VCaP (cell line): ENCODE results near the gene GMPS.

Experiments
- H3K27ac ChIP-seq: fragments of 450-650 bp; 2 replicates; pipeline ENCODE4 v1.5.1; 2017
- TF ChIP-seq, protein P1 (sequence below): fragments of 450-650 bp; conservative IDR thresholded peaks from 2 replicates; pipeline ENCODE4 v1.5.1; 2017; ENCODE audit warnings: mild to moderate bottlenecking, moderate library complexity

The GMPS gene

DNA sequence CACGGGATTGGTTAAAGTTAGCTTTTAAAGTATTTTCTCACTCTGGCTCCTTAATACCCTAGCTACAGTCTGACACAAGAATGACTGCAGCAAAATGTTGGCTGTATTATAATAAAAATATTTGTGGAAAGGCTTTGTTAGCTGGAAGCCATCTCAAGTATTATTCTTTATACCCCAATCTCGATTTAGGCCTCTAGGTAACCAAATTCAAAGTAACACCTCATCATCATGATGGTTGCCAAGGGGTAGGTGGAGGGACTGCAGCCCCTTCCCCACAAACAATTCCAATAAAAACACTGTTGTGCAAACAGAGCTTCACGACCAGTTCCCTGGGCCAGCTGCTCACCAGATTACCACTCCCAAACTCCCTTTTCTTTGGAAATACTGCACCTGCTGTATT, 759 bp upstream of the GMPS start:
- H3K27ac ChIP-seq, result peak overlapping the region; percentile 95
- TF ChIP-seq, protein P1, sequence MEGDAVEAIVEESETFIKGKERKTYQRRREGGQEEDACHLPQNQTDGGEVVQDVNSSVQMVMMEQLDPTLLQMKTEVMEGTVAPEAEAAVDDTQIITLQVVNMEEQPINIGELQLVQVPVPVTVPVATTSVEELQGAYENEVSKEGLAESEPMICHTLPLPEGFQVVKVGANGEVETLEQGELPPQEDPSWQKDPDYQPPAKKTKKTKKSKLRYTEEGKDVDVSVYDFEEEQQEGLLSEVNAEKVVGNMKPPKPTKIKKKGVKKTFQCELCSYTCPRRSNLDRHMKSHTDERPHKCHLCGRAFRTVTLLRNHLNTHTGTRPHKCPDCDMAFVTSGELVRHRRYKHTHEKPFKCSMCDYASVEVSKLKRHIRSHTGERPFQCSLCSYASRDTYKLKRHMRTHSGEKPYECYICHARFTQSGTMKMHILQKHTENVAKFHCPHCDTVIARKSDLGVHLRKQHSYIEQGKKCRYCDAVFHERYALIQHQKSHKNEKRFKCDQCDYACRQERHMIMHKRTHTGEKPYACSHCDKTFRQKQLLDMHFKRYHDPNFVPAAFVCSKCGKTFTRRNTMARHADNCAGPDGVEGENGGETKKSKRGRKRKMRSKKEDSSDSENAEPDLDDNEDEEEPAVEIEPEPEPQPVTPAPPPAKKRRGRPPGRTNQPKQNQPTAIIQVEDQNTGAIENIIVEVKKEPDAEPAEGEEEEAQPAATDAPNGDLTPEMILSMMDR, result no peak

DNA sequence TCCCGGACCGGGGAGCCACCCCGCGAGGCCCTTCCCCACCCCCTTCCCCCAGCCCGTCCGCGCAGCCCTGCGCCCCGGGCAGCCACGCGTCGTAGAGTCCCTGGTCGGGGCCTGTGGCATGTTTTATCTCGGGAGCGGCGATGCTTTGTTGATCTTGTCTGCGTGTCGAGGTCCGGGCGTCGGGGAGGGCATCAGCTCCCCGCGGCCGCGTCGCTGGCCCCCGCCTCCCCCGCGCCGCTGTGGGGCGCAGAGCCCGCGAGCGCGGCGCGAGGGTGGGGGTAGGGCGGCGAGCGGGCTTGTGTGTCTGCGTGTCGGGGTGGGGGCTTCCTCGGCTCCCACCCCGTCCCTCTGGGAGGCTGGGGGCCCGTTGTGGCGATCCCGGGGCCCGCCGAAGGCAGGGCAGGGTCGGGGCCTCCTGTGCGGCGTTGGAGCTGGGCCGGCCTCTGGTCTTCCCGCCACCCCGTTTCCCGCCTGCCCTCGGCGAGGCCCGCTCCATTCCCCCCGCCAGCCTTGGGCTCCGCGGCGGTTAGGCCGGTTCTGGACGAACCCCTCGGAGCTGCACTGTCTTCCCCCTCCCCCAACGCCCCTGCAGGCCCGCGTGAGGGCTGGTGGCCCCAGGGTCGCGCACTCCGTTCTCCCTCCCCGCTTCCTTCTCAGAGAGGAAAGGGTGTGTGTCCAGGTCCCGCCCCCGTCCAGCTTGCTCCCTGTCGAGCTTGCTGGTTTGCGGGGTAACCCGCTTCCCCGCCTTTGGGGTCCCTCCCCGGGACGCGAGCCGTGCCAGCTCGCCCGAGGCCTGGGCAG, 695 bp downstream of the GMPS start:
- peak overlapping the region; percentile 95 for H3K27ac ChIP-seq
- TF ChIP-seq, protein P1, result no peak

DNA sequence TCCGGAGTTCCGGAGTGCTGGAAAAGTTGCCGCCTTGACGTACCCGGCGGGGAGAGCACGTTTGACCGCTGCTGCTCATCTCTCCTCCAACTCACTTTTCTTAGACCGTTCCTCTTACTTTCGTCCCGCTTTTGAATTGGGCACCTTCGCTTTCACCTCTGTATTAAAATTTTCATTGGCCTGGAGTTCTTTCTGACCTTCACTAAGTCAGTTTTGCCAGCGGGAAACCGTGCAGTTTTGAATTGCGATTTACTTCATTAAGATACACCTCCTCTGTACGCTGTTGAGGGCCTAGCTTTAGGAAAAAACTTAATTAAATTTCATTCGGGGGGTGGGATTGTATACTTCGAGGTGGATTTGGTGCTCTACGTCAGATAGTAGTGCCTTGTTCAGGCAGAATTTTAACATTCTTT, 1.3 kb downstream of the GMPS start:
- peak overlapping the region; percentile 95 for H3K27ac ChIP-seq
- TF ChIP-seq, protein P1, result no peak

DNA sequence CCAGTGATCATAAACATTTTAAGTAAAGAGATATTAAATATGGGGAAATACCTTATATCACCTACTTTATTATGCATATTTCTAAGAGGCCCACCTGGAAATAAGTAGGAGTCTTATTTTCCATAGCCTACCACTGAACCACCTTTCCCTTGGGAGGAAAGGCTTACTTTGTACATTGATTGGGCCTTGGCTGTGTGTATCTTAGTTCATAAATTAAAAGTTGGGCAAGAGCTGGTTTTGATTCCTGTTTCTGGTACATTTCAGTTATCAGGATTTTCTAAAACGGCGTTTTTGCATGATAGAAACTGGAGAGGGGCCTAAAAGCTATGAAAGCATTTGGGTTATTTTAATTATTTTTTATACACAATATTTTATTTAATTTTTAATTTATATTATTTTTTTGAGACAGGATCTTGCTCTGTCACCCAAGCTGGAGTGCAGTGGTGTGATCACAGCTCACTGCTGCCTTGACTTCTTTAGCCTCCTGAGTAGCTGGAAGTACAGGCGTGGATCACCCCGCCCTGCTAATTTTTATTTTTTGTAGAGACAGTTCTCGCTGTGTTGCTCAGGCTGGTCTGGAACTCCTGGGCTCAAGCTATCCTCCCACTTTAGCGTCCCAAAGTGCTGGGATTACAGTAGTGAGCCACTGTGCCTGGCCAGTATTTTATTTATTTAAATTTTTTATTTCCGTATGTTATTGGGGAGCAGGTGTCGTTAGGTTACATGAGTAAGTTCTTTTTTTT, 2.6 kb downstream of the GMPS start:
- H3K27ac ChIP-seq, result no peak overlapping the region
- TF ChIP-seq, protein P1, result no peak

DNA sequence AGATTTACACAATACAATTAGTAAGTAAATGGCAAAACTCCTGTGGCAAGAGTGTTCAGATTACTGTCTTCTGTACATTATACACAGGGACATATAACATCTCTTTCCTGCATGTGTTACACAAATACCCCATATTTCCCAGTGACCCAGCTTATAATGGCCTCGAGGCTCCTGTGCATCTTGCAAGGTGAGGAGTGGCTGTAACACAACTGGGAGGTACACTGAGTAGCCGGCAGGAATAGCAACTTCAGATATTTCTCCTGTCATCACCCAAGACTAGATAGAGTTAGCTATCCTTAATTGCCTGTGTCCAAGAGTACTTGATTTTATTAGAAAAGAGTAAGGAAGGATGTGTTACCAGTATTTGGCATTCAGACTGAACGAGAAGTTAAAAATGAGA, 5.6 kb downstream of the GMPS start:
- TF ChIP-seq, protein P1, result no peak
- H3K27ac ChIP-seq, result no peak overlapping the region

DNA sequence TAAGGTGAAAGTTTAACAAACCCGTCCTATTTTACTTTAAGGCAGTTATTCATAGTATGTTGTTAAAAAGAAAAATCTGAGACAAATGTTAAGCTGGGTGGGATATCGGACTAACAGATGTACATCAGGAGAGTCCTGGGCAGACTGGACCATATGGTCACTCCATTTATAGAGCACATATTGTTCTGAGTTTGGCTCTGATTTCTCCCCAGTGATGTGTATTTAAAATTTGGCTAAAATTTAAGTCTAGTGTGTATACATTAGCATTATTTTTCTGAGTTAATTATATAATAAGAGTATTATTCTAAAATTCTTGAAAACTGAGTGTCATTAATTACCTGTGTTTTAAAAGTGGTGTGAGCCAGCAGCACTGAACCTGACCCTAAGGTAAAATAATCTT, 6.1 kb downstream of the GMPS start:
- TF ChIP-seq, protein P1, result no peak

DNA sequence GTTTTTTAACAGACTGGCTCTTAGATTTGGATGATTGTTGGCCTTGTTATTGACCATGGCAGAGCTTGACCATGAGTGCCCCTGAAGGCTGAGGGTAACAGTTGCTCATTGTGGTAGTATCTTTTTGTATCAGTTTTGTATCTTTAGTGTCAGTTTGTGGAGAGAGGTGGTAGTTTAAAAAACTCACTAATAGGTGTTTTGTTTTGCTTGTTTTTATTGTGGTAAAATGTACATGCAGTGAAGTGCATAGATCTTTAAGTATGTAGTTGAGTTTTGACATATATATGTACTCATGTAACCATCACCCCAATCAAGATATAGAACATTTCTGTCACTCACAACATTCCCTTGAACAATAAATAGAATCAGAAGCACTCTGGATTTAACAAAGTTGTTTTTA, 9.8 kb downstream of the GMPS start:
- TF ChIP-seq, protein P1, result no peak
- H3K27ac ChIP-seq, result no peak overlapping the region

More for the DNA sequence above, 6.1 kb downstream of the GMPS start:
- no peak overlapping the region for H3K27ac ChIP-seq
